Right ventricle myocardium inferior (tissue), 1 donor: Measurements from ENCODE around the gene TBC1D22A. TPM values are rescaled to one million over a fixed set of nuclear protein-coding genes. Genes with fewer than 3 reads are reported as not detected.
"Not testable (repeated sequence)": the region's sequence is repeated elsewhere in the genome, so short reads cannot be mapped to it uniquely, and the experiment has no call there.

Experiments
- ATAC-seq: fragments of 200-7000 bp; cut with Tn5 transposase; one replicate; pipeline ENCODE4 v1.9.1; 2020; ENCODE audit warnings: mild to moderate bottlenecking, moderate library complexity
- DNase-seq: peaks from one replicate; pipeline ENCODE4 v3.0.0; 2021; ENCODE audit errors: missing footprints
- intact Hi-C: fragments of 100-400 bp; cut with DNase I; formaldehyde crosslinking; loops from one replicate; pipeline ENCODE4 v1.11.0; 2022
- total RNA-seq: library from RNA; stranded (reverse); fragmentation: NEBNext Ultra II Directional; extraction: Animal tissue kit (Norgen Biotek cat#: 25700); gene quantifications from one replicate; pipeline ENCODE4 v1.2.1, GENCODE V29; 2021
- donor health status: DM: no; HTN: yes; CAD: no; lungs with severe emphysema.

TBC1D22A gene
- total RNA-seq, 1 donor from 2014 or later, result 14.6 TPM

DNA sequence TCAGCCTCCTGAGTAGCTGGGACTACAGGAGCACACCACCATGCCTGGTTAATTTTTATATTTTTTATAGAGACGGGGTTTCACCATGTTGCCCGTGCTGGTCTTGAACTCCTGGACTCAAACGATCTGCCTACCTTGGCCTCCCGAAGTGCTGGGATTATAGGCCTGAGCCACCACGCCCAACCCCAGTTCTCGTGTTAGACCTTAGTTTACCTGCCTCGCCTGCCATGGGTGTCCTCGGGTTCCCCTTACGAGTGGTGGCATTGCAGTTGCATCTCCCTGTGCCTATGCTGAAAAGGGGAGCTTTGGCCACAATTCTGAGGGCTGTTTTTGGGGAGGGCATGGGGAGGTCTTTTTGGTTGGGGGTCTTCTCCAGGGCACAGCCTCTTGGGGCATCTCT is 18.8 kb downstream of the TBC1D22A start:
- intact Hi-C loops, result no loop called here
- DNase-seq (no peak), ATAC-seq (no peak)

DNA sequence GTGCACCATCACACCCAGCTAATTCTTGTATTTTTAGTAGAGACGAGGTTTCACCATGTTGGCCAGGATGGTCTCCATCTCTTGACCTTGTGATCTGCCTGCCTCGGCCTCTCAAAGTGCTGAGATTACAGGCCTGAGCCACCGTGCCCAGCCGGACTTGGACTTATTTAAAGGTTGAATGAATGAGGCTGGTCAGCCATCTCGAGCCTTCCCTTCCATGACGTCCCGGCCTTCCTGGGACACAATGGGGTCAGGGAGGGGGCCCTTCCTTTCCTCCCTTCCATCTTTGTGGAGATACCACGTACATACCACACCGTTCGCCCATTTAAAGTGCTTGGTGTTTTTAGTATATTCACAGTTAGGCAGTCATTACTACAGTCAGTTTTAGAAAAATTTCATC is 19.8 kb downstream of the TBC1D22A start:
- ATAC-seq, intact Hi-C loops, DNase-seq: not testable (repeated sequence)

DNA sequence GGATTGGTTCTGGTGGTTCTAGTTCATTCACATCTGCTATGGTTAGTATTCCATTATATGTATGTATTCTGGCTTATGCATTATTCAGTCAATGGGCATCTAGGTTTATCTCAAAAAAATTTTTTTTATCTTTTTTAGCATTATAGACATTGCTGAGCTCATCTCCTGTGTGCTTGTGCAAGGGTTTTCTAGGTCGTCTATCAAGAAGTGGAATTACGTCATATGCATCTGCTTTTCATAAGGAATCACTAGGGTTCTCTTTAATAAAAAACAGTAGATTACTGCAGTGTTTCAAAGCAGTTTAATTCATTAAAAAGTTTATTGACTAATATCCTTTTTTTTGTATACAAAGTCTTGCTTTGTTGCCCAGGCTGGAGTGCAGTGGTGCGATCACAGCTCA is 21.3 kb downstream of the TBC1D22A start:
- intact Hi-C loops, result no loop called here
- DNase-seq (no peak), ATAC-seq (no peak)

DNA sequence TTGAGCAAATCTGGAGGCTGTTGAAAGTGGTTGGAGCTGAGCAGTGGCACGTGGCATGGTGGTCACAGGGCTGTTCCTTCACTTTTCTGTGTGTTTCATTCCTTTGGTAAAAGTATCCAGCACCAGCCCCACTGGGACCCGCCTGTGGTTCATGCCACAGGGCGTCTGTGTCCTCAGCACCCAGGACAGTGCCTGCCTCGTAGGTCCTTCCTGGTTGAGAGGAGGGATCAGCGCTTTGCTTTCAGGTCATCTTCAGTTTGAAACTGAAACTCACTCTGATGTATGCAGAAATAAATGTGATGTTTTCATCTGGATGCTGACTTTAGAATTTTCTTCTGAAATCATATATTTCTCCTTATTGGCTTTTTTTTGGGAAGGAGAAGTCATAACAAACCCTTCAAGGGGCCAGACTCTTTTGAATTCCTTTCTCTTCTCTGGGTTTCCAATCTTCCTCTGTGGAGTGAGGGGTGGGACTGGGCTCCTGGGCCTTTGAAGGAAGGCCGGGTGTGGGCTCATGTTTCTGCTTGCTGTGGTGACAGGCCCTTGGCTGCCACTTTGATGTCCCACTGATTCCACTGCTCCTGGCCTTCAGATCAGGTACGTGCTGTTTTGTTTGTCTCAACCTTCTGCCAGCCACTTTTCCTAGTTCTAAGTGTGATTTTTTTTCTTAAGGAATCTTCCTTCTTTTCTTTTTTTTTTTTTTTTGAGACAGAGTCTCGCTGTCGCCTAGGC is 26.2 kb downstream of the TBC1D22A start:
- intact Hi-C loops, result no loop called here
- ATAC-seq, result peak; percentile 58
- no peak for DNase-seq

DNA sequence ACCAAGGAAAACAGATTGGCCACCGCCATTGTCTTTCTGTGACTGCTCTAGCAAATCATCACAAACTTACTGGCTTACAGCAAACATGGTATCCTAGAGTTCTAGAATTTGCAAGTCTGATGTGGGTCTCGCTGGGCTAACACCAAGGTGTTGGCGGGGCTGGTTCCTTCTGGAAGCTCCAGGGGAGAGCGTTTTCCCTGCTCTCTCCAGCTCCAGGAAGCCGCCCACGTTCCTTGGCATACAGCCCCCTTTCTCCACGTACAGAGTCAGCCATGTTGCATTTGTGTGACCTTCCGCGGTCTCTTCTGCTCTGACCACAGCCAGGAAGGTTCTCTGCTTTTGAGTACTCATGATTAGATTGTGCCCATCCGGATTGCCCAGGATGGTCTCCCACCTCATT is 27.5 kb downstream of the TBC1D22A start:
- DNase-seq, result no peak
- ATAC-seq, result no peak
- intact Hi-C loops, result no loop called here

DNA sequence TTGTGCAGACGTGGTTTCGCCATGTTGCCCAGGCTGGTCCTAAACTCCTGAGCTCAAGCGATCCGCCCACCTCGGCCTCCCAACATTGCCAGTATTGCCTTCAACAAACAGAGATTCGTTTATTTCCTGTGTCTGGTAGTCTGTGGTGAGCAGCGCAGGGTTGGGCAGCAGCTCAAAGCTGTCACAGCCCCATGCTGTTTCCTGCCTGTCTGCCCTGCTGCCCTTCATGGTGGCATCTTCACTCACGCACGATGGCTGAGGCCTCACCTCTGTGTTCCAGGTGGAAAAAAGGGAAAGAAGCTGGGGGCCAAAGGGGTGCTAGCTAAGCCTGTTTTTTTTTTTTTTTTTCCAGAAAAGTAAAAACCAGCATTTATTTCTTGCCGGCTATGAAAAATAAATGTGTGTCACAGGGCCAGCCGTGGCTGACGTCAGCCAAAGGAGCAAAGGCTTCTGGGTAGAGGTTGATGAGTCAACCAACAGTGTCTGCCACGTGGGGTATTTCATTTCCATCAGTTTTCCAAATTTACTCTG is 28.8 kb downstream of the TBC1D22A start:
- intact Hi-C loops, result no loop called here
- ATAC-seq (peak; percentile 13), DNase-seq (no peak)

DNA sequence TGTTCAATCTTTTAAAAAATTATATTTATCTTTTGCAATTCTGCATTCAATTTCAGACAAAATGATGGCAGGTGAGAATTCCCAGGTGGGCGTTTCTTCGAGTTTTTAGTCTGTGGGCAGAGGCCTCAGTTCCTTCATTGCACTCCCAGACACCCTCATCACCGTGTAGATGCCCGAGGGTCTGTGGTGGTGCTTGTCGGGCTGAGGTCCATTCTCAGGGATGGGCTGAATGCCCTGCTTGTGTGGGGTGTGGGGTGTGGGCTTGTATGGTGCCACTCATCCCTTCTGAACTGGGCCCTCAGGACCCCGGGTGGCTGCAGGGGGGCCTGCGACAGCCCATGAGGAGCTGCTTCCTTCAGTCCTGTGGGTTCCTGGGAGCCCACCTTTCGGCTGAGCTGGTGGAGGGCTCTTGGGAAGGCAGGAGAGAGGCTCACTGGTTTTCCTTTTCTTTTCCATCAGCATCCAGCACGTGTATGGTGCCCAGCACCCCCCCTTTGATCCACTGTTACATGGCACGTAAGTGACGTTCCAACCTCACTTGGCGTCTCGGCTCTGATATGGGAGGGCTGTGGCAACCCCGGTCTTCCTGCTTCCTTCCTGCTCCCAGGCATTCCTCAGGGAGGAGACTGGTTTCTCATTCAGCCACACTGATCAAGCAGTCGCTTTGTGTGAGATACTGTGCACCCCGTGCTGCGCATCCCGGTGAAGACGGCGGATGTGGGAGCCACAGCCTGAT is 29.8 kb downstream of the TBC1D22A start:
- DNase-seq, result no peak
- intact Hi-C loops, result no loop called here
- no peak for ATAC-seq

DNA sequence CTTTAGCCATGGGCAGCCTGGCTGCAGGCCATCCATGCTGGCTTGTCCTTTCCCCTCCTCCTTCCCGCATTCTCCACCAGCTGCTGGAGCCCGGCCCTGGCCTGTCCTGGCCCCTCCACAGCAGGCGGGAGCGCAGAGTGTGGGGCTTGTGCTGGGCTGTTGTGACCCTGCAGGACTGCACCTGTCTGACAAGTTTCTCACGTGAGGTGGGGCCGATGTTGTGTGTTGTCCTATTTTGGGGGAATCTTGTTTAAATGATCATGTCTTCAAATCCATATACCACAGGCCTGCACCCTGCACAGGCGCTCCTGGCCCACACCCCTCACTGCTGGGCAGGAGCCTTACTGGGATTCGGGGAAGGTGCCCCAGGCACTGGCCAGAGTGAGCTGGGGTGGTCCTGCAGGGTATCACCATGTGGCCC is 30.4 kb downstream of the TBC1D22A start:
- intact Hi-C loops, result no loop called here
- ATAC-seq, result no peak

DNA sequence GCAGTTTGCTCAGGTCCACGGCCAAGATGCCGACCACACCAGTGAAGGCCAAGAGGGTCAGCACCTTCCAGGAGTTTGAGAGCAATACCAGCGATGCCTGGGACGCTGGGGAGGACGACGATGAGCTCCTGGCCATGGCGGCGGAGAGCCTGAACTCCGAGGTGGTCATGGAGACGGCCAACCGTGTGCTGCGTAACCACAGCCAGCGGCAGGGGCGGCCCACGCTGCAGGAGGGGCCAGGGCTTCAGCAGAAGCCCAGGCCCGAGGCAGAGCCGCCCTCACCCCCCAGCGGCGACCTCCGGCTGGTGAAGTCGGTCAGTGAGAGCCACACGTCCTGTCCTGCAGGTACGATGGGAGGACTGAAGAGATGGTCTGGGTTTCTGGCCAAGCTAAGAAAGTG is 31.0 kb downstream of the TBC1D22A start:
- DNase-seq (no peak), ATAC-seq (no peak)
- intact Hi-C loops, result no loop called here

More for the DNA sequence above, 30.4 kb downstream of the TBC1D22A start:
- no peak for DNase-seq

DNA sequence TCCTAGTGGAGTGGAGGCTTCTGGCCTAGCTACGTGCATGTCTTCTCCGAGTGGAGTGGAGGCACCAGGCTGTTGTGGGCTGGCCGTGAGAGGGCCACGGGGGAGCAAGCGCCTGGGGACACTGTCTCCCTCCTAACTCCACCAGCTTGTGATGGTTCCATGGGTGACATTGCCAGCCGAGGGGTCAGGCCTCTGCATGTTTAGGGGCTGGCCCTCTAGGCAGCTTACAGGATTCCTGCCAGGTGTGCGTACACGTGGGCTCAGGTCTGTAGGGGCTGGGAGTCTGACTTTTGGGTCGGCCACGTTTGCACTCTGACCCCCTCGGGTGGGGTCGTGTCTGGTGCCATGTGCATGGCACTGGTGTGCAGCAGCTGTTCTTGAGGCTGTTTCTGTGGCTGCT is 31.6 kb downstream of the TBC1D22A start:
- ATAC-seq, result no peak
- intact Hi-C loops, result no loop called here
- no peak for DNase-seq

DNA sequence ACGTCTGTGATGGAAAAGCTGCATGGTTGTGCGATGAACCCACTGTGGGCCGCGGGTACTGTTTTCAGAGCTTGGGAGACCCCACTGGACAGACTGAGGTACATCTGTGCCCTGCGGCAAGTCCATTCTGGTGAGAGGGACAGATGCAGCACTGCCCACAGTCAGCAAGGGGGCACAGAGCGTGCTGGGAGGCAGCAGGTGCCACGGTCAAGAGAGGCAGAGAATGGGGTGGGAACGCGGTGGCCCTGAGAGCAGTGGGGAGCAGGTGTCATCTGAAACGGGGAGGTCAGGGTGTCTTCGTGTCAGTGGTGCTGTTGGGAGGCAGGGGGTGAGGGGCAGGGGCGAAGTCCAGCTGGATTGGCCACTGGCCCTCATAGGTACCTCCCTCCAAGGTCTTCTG is 32.0 kb downstream of the TBC1D22A start:
- ATAC-seq, result no peak
- DNase-seq, result no peak
- intact Hi-C loops, result no loop called here

DNA sequence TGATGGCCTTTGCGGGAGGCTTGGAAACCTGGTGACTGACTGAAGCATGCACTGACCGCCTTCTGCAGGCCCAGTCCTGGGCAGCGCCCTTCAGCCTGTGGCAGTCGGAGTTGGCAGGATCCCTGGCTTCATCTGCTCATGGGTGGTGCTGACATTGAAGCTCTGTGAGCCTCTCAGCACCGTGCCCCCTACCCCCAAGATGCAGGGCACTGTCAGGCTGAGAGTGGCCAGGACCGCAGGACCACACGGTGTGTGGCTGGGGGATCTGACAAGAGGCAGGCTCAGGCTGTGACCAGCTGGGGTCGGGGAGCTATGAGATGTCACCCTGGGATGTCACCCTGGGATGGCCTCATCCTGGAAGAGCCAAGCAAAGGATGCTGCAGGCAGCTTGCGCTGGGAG is 32.7 kb downstream of the TBC1D22A start:
- DNase-seq (no peak), ATAC-seq (peak; percentile 17)
- intact Hi-C loops, result no loop called here

DNA sequence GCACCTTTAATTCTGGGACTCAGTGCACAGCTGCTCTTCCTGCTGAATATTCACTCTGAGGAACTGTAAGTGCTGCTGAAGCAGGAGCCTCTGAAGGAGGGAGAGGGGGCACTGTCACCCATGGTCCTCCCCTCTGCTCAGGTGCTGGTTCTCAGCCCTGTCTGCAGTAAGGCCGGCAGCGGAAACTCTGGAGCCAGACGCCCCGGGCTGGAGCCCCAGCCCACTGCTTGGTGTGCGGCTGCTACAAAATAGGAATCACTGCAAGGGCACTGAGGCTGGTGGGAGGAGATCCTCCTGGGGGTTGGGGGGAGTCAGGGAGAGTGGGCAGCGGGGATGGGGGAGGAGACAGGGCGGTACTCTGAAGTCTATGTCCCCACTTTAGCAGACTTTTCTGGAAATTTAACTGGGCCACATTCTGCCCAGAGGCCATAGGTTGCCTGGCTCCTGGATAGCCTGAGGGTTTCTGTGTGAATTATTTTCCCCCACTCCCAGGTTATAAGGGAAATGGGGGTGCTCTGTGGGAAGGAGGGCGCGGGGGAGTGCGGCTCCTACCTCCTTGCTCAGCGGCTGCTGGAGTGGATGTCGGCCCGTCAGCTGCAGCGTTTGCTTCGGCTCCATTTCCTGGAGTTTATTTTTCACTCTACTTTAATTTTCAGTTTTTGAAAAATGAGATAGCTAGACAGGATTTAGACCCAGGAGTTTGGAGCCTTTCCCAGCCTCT is 33.6 kb downstream of the TBC1D22A start:
- ATAC-seq, result no peak
- intact Hi-C loops, result no loop called here
- DNase-seq, result no peak

DNA sequence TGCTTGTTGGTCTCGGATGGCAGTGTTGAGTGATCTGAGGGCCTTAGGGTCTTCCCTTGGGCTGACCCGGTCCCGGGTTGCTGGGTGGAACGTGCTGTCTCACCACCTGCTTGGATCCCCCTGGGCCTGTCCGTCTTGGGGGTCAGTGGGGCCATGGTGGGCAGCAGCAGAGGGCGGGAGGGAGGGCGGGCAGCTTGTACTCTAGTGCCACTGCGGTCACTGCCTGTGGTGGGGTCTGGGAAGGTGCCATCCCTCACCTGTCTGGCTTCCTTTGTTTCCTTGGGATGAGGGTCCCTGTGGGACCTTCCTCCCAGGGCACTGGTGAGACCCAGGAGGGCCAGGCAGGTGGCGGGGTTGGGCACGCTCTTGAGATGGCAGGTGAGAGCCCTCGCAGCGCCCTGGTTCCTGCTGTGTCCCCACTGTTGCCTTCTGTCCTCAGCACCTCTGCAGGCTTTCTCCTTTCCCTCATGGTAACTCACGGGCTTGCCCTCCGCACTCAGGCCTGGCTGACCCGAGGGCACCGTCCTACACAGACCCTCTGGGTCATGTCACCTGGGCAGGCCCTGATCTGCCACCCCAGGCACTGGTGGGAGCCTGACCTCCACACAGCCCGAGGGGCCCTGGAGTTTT is 34.2 kb downstream of the TBC1D22A start:
- no peak for ATAC-seq
- no peak for DNase-seq
- intact Hi-C loops, result no loop called here

DNA sequence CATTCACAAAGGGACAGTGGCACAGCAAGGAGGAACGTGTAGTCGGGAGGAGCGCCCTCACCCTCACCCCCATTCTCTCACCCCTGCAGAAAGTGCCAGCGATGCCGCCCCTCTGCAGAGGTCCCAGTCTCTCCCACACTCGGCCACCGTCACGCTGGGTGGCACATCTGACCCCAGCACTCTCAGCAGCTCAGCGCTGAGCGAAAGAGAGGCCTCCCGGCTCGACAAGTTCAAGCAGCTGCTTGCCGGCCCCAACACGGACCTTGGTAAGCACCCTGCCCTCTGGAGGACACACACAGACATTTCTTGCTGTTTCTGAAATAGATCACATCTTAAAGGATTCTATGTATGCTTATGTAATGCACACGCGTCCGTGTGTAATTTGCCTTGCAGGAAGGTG is 34.9 kb downstream of the TBC1D22A start:
- intact Hi-C loops, result no loop called here
- DNase-seq (no peak), ATAC-seq (no peak)

DNA sequence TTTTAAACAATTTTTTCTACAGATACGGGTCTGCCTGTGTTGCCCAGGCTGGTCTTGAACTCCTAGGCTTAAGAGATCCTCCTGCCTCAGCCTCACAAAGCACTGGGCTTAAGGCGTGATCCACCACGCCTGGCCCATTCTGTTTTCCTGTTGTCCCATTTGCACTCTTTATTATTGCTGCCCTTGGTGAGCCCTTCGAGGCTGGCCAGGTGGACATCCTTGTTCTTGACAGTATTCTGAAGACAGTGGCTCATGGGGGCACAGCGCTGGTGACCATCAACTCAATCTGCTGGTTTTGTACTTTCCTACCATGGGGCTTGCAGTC is 35.6 kb downstream of the TBC1D22A start:
- intact Hi-C loops, result no loop called here
- no peak for DNase-seq
- ATAC-seq, result no peak

DNA sequence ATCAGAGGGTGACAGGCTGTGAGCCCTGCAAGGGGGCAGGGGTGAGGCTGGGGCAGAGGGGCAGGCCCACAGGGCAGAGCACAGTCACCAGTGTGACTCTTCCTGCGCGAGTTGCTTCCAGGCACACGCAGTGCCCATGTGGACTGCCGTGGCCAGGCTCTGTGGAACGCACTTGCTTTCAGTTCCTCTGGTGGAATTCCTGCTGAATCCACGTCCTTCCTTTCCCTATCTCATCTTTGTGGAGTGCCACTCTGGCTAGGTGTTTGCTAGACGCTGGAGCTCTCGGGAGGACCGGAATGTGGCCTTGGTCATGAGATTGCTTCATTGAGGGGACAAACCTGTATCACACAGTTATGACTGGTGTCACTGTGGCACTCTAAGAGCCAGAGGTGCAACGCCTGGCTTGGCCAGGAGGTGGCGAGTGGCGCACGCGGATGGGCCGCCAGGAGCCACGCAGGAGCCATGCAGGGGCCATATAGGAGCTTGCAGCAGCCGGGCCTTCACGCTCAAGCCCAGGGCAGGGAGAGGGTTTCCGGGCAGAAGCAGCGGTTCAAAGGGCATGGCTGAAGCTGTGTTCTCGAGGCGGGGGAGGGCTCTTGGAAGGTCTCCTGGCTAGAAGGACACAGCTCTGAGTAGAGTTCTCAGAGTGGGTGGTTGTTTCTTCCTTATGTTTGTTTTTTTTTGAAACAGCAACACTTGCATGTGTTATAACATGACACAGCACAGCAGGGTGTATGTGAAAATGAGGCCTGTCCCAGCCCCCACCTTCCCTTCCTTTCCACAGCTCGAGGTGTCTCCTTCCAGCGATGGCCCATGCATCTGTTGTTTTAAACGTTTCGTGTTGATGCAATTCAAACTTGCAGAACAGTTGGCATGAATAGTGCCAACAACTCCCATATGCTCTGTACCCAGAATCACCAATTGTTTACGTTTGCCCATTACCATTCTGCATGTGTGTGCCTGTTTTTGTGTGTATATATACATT is 36.2 kb downstream of the TBC1D22A start:
- ATAC-seq (peak; percentile 55), DNase-seq (peak; percentile 83)
- intact Hi-C loops, result no loop called here

DNA sequence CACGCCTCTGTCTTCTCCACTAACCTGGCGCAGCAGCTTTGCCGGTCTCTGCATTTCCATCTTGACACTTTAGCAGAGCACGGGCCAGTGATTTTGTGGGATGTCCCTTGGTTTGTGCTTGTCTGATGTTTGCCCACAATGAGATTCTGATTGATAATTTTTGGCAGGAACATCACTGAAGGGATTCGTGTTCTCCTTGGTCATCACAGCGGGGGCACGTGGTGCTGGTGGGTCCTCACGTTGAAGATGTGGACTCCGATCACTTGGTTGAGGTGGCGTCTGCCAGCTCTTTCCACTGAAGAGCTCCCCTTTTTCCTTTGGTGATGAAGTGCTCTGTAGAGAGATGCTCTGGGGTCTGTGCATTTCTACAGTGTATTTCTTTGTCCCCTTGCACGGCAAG is 37.2 kb downstream of the TBC1D22A start:
- no peak for ATAC-seq
- intact Hi-C loops, result loop anchor here (5.0 kb wide), 1 partner anchor 37 kb away; the partner anchor contains the start of gene TBC1D22A

More for the DNA sequence above, 37.2 kb downstream of the TBC1D22A start:
- DNase-seq, result no peak
